22Rv1 (cell line): ENCODE data around the gene MSI2.

Source experiments
- CTCF ChIP-seq: fragments of 450-650 bp; IDR thresholded peaks from 2 replicates; pipeline ENCODE4 v1.5.1; 2017; ENCODE audit warnings: mild to moderate bottlenecking
- ZFX ChIP-seq: fragments of 450-650 bp; IDR thresholded peaks from 2 replicates; pipeline ENCODE4 v1.6.1; 2017; ENCODE audit warnings: antibody characterized with exemption, borderline replicate concordance

GRCh38 chr17:57703273-57703672 is 446.9 kb downstream of the MSI2 start:
- TF ChIP-seq CTCF (no peak), ZFX (no peak)
